CD4-positive, alpha-beta T cell treated with Interferon alpha-2 for 1 hour (primary cell): Measurements from ENCODE around the gene MGRN1.

Experiments used
- DNase-seq, 2 donors: peaks; one replicate each; pipeline ENCODE4 v3.0.0-alpha.2; 2020 to 2022

MGRN1 gene

GRCh38 chr16:4700997-4701743, 76.5 kb downstream of the MGRN1 start:
- no peak for DNase-seq

DNA sequence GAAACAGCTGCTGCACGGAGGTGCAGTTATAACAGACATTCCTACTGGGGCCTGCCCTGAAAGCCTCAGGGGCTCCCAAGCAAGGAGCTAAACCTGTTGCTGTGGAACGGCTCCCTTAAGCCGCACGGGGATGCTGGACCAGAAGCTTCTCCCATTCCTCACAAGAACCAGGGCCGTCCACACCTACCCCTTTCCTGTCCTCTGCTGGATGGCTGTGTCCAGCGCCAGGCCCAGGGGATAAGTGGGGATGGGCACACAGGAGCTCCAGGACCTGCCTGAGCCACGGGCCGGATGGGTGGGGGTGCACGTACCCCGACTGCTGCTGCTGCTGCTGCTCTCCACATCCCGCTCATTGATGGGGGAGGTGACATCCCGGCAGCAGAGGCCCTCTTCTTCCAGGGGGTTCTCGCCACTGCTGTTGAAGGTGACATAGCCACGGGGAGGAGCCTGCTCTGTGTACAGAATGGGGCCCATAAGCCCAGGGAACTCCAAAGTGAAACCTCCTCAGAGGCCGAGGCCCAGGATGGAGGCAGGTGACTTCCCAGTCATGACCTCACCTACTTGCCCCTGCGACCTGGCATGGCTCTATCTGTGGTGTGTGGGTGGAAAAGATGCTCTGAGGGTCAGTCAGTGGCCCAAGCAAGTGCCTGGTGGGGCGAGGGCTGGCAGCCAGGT, 77.3 kb downstream of the MGRN1 start:
- DNase-seq: no peak

DNA sequence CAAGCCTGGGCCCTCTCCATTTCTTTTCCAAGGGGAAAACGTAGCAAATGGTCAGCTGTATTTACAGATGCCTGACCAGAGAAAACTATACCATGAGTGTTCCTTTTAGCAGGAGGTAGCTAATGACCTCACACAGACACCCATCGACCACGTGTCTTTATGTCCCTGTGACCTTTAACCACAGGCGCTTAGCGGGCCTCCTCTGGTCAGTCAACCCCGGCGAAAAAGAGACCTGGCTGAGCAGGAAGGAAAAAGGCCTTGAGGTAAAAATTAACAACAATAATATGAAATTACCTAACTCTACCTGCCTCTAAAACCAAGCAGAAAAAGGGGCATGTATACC, 77.8 kb downstream of the MGRN1 start:
- DNase-seq: no peak

- no peak for DNase-seq
Measured at GRCh38 chr16:4703906-4704305, 79.3 kb downstream of the MGRN1 start.

GRCh38 chr16:4704491-4704890, 79.9 kb downstream of the MGRN1 start:
- DNase-seq: no peak

DNA sequence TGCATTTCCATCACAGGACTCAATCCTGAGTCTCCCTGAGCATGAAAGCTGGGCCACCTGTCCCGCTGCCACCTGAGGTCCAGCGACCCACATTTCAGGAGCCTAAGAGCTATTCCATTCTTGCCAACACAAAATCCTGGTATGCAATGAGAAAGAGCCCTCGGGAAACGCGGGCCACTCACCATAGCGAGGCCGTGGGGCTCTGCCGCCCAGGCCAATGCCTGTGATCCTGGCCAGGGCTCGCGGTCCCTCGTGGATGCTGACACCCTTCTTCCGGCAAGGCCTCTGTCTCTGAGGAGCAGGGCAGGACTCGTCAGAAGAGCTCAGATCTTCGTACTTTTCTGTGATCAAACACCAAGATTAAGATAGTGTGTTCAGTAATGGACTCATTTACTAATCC, 80.3 kb downstream of the MGRN1 start:
- no peak for DNase-seq

DNA sequence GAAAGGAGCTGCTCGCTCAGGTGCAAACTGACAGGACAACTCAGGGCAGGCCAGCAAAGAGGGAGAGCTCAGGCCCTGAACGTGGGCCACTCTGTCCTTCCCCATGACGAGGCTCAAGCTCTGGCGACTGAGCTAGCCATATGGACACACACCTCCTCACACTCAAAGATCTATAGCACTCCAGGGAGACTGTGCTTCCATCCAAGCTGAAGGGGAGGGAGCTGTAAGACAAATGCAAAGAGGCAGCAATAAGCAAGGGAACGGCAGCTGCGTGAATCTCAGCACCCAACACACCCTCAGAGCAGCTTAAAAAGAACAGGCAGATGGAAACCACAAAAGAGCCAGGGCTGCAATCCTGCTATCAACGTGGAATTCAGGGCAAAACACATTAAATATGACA, 82.2 kb downstream of the MGRN1 start:
- no peak for DNase-seq

- no peak for DNase-seq
Measured at GRCh38 chr16:4709481-4709880, 84.9 kb downstream of the MGRN1 start.

DNA sequence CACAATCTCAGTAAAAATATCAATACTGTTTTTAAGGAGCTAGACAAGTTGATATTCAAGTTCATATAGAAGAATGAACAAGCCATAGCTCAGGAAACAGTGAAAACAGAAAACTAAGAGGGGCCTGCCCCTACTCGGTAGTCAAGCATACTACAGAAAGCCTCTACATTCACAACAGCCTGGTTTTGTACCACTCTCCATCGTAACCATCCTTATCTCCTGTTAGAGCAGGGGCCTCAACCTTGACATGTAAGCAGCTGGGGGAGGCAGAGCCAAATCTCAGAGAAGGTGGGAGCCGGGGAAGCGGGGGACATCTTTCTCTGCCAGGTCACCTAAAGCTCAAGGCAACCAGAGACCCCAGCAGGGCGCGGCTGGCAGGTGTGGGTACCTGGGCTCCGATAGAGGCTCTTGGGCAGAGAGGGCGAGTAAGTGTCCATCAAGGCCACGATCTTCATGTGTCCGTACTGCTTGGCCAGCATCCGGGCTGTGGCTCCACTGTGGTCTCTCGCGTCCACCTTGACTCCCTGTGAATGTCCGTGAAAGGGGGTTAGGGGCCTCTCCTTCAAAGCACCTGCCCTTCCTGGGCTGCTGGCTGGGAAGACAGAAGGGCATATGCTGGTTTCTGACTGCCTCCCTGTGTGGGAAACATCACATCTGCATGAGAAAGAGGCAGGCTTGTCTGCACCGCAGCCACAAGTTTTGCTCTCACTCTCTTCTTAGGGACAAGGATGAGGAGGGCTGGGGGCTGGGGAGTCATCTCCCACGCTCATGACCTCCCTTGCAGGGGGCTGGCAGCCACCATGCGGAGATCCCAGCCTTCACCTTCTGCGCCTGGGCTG, 89.3 kb downstream of the MGRN1 start:
- DNase-seq: no peak

DNA sequence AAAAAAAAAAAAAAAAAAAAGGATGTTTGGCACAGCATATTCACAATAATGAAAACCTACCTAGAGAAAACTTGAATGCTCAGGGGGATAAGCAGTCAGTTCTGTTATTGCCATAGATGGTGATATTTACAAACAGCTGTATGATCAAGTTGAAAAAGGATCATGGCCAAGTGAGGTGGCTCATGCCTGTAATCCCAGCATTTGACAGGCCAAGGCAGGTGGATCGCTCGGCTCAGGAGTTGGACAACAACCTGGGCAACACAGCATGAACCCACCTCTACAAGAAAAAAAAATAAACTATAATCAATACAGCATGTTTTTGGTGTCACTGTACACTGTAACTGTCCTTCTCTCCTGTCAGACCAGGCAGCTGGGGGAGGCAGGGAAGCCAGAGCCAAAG, 90.4 kb downstream of the MGRN1 start:
- no peak for DNase-seq

GRCh38 chr16:4718466-4718865, 93.8 kb downstream of the MGRN1 start:
- DNase-seq: no peak

DNA sequence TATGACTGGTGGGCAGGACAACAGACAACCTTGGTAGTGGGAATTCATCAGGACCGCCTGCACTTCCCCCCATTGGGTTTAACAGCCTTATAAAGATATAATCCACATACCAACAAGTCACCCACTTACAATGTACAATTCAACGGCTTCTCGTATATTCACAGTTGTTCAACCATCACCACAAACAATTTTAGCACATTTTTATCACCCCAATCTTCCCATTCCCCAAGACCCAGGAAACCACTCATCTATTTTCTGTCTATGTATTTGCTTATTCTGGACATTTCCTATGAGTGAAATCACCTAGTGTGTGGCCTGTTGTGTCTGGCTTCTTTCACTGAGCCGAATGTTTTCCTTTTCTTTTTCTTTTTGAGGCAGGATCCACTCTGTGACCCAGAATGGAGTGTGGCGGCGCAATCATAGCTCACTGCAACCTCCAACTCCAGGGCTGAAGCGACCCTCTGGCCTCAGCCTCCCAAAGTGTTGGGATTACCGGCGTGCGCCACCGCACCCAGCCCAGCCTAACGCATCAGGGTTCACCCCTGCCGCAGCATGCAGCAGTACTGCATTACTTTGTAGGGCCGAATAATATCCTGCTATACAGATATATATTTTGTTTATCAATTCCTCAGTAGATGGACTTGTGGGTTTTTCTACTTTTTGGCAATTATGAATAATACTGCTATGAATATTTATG, 98.6 kb downstream of the MGRN1 start:
- DNase-seq: no peak

GRCh38 chr16:4724661-4725270, 100.1 kb downstream of the MGRN1 start:
- no peak for DNase-seq

DNA sequence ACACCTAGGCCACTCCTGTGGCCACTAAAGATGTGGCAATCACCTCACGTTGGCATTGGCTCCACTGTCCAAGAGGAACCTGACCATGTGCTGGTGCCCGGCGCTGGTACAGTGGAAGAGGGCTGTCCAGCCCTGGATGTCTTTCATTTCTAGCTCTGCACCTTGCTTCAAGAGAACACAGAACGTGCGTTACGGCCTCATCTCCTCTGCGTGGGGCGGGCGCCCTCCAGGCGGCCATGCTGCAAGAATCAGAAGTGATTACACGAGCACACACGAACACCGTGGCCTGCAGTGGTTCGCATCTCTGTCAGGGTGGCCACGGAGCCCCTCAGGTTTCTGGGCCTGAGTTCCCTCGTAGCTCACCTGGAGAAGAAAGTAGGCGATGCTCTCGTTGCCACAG, 102.0 kb downstream of the MGRN1 start:
- no peak for DNase-seq

DNA sequence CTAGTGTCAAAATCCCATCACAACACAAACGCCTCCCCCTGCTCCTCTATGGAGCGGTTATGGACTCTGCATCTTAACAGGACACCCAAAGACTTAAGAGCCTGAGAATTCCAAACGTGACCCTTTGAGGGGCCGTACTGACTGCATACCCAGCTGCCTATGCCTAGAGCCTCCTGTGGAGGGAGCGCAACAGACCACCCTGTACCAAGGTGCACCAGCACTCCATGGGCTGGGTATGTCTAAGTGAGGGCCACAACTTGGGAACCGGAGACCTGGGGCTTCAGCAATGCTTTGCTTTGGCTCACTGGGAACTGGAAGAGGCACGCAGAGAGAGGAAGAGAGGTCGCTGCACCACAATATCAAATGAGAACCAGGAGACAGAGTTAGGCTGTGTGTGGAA, 104.0 kb downstream of the MGRN1 start:
- DNase-seq: no peak

DNA sequence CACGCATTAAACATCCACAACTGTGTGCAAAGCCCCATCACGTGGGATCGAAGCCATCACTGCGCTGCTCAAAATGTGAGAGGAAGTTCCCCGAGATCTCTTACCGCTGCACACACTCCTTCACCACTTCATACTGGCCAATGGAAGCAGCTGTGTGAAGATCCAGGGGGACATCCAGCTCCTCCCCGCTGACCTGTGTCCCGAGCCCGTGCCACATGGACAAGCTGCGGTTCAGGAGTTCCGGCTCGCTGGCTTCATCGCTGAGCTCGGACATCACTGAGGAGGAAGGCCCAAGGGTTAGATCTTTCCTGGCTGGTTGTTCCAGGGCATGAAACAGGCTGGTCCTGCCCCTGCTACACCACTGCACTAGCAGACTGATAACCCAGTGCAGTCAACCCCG, 105.2 kb downstream of the MGRN1 start:
- DNase-seq: no peak

- DNase-seq: no peak
Measured at GRCh38 chr16:4733211-4733742, 108.7 kb downstream of the MGRN1 start.

GRCh38 chr16:4733747-4734062, 109.1 kb downstream of the MGRN1 start:
- no peak for DNase-seq

GRCh38 chr16:4734063-4734729, 109.6 kb downstream of the MGRN1 start, which contains the start of the genes ANKS3 and DNAAF8:
TSS of gene ANKS3 (minus strand) at chr16:4734271. CDS start at chr16:4730149, 4,122 bp downstream.
TSS of gene DNAAF8 (plus strand) at chr16:4734537. CDS start at chr16:4736515, 1,978 bp downstream.
- DNase-seq: peak; percentile 77 to 82

DNA sequence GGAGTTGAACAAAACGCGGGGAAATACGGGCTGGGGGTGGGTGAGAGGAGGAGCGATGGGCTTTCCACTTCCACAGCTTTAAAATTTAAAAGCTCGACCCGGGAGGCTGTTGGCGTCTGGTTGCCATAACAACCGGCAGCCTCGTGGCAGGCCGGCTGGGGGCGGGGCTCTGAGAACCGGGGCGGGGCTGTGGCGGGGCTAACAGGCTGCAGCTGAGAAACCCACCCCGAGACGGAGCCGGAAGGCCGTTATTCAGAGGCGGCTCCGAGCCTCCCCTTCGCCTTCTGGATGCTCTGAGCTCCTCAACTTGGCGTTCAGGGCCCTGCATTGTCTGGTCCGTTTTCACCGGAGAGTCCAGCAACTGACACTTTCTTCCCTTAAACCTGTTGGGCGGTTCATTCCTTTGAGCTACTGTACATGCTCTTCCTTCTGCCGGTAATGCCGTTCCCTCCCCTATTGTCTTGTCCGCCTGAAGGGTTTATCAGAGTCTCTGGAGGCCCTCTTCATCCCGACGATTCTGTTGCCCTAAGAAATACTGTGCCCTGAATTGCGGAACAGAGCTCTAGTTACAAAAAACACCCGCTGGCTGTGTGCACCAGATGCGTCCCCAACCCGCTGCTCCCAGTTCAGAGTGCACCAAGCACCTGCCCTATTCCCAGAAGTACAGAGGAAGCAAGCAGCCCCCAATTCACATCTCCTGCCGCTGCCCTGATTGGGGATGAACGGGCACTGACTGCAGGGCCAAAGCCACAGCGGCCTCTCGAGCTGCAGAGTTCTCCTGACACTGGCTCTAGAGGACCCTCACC, 110.3 kb downstream of the MGRN1 start:
- DNase-seq: peak; percentile 91 to 95

- no peak for DNase-seq
Measured at GRCh38 chr16:4736546-4736945, 111.9 kb downstream of the MGRN1 start.
